ENCODE results near the gene ZFR2.
A peak's percentile ranks its signal among the peaks of the same experiment; 100 is the strongest.

The ZFR2 gene

DNA sequence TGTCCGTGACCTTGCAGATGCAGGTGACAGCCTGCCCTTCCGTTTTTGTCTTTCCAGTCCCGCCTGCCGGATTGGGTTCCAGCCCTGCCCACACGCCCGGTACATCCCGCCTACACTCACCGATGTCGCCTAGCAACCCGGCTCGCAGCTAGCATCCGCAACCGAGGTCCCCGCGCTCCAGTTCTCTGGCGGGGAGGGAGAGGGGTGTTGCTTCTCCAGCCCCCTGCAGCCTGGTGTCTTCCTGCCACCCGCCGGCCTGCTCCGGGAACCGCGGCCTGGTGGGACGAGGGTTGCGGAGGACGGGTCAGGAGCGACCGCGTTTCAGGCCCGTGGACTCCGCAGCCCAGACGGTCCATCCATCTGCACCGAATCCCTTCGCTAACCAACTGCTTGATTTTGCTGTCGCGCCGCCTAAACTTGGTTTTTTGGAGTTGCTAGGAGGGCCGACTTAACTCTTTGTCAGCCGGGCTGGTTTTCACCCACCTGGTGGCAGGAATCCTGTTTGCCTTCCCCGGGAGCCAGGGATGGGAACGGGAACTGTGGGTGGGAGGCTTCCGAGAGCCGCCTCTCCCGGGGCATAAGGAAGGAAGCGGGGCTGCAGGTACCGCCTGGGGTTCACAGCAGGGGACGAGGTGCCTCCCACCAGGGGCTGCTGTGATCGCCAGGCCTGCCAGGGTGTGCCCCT lies 67.3 kb downstream of the ZFR2 start:
- no peak overlapping the region for H3K9ac ChIP-seq (ENCODE audit: low read length)
- H3K79me1 ChIP-seq (replicated peaks; ENCODE audit: low read length, poor library complexity, severe bottlenecking), result no peaks in the 10 kb centered on the region
- WGBS, result 7% methylated on average over 43 of the region's 46 CpGs
- no peak overlapping the region for H3K14ac ChIP-seq (ENCODE audit: low read length in 2 of 2)
- H2BK120ac ChIP-seq (ENCODE audit: low read depth, low read length), result no peak overlapping the region
- H4K8ac ChIP-seq (ENCODE audit: low read length), result no peak overlapping the region
- H3K4me2 ChIP-seq (ENCODE audit: low read length, poor library complexity, severe bottlenecking), result no peak overlapping the region
- H3K27me3 ChIP-seq (ENCODE audit: control insufficient read depth in 1 of 2, insufficient read depth in 1 of 2, low read length in 2 of 2), result peaks cover 40 to 49% of the 10 kb centered on the region in 2 experiments
- peaks cover 8% of the 10 kb centered on the region for H3K4me1 ChIP-seq (ENCODE audit: control insufficient read depth, insufficient read depth, low read depth, low read length)
- H3K4ac ChIP-seq (ENCODE audit: low read depth in 1 of 2, low read length in 2 of 2), result no peak overlapping the region
- H2BK12ac ChIP-seq (ENCODE audit: low read length in 2 of 2), result no peak overlapping the region
- H2AFZ ChIP-seq (ENCODE audit: low read depth, low read length), result no peak overlapping the region
- no peak overlapping the region for H3K18ac ChIP-seq (ENCODE audit: low read depth in 1 of 2, low read length in 2 of 2)
- no peak overlapping the region for H2BK15ac ChIP-seq (ENCODE audit: low read depth, poor library complexity, severe bottlenecking)
- no peak overlapping the region for H4K91ac ChIP-seq (ENCODE audit: low read length)
- H3K36me3 ChIP-seq (ENCODE audit: control insufficient read depth in 1 of 2, insufficient read depth in 2 of 2, low read depth in 1 of 2, low read length in 2 of 2), result no peaks in the 10 kb centered on the region
- H2AK5ac ChIP-seq (ENCODE audit: low read length, severe bottlenecking), result no peak overlapping the region
- peaks cover 5% of the 10 kb centered on the region for H3K9me3 ChIP-seq (ENCODE audit: control insufficient read depth, low read length)
- no peak for DNase-seq
- H3K4me3 ChIP-seq (ENCODE audit: insufficient read depth in 1 of 2, low read depth in 1 of 2, low read length in 2 of 2), result peak overlapping the region in 1 of 2 experiments; percentile 49
- no peak overlapping the region for H3K27ac ChIP-seq (ENCODE audit: low read length, poor library complexity, severe bottlenecking)
- H2BK5ac ChIP-seq (ENCODE audit: low read depth, low read length, poor library complexity, severe bottlenecking), result no peak overlapping the region
- peak overlapping the region in 1 of 2 experiments; percentile 96 for H3K23ac ChIP-seq (ENCODE audit: low read length in 2 of 2)

DNA sequence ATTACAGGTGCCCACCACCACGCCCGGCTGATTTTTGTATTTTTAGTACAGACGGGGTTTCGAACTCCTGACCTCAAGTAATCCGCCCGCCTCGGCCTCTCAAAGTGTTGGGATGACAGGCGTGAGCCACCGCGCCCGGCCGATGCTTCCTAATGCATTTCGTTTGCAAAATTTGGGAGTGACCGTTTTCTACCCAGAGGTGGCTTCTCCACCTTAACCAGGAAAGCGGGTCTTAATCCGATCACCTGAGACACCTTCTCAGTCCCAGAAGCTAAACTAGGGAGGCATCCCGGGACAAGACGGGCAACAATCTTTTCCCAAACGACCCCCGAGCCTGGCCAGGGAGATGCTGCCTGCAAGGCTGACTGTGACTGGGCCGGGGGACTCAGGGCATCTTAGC lies 67.8 kb downstream of the ZFR2 start:
- H3K4me1 ChIP-seq (ENCODE audit: control insufficient read depth, insufficient read depth, low read depth, low read length), result peaks cover 8% of the 10 kb centered on the region
- no peak overlapping the region for H4K91ac ChIP-seq (ENCODE audit: low read length)
- no peak overlapping the region for H2AFZ ChIP-seq (ENCODE audit: low read depth, low read length)
- no peak overlapping the region for H2AK5ac ChIP-seq (ENCODE audit: low read length, severe bottlenecking)
- H3K18ac ChIP-seq (ENCODE audit: low read depth in 1 of 2, low read length in 2 of 2), result no peak overlapping the region
- H3K27me3 ChIP-seq (ENCODE audit: control insufficient read depth in 1 of 2, insufficient read depth in 1 of 2, low read length in 2 of 2), result peaks cover 40 to 49% of the 10 kb centered on the region in 2 experiments
- no peak overlapping the region for H3K27ac ChIP-seq (ENCODE audit: low read length, poor library complexity, severe bottlenecking)
- peak overlapping the region in 1 of 2 experiments; percentile 49 for H3K4me3 ChIP-seq (ENCODE audit: insufficient read depth in 1 of 2, low read depth in 1 of 2, low read length in 2 of 2)
- H2BK120ac ChIP-seq (ENCODE audit: low read depth, low read length), result no peak overlapping the region
- no peaks in the 10 kb centered on the region for H3K36me3 ChIP-seq (ENCODE audit: control insufficient read depth in 1 of 2, insufficient read depth in 2 of 2, low read depth in 1 of 2, low read length in 2 of 2)
- no peaks in the 10 kb centered on the region for H3K79me1 ChIP-seq (replicated peaks; ENCODE audit: low read length, poor library complexity, severe bottlenecking)
- whole genome bisulfite sequencing, result 69% methylated on average over 21 of the region's 21 CpGs
- H2BK5ac ChIP-seq (ENCODE audit: low read depth, low read length, poor library complexity, severe bottlenecking), result no peak overlapping the region
- no peak overlapping the region for H3K4me2 ChIP-seq (ENCODE audit: low read length, poor library complexity, severe bottlenecking)
- peaks cover 10% of the 10 kb centered on the region for H3K9me3 ChIP-seq (ENCODE audit: control insufficient read depth, low read length)
- no peak overlapping the region for H2BK15ac ChIP-seq (ENCODE audit: low read depth, poor library complexity, severe bottlenecking)
- DNase-seq, result no peak
- no peak overlapping the region for H4K8ac ChIP-seq (ENCODE audit: low read length)
- no peak overlapping the region for H3K9ac ChIP-seq (ENCODE audit: low read length)
- no peak overlapping the region for H2BK12ac ChIP-seq (ENCODE audit: low read length in 2 of 2)
- no peak overlapping the region for H3K4ac ChIP-seq (ENCODE audit: low read depth in 1 of 2, low read length in 2 of 2)
- H3K23ac ChIP-seq (ENCODE audit: low read length in 2 of 2), result no peak overlapping the region
- no peak overlapping the region for H3K14ac ChIP-seq (ENCODE audit: low read length in 2 of 2)

DNA sequence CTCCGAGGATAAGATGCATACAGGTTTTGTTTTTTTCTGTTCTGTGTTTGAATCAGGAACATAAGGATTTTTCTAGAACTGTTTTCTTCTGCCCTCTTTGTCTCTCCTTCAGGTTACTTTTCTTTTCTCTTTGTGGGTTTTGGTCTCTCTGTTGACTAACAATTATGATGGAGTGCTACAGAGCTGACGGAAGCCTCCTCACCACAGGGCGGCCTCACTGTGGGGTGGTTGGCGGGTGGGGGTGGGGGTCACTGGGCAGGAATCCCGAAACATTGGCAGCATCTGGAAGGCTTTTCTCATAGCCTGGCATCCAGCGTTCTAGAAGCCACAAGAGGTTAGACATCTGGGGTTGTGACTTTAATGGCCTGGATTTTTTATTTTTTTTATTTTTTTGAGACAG lies 70.7 kb downstream of the ZFR2 start:
- no peak for DNase-seq

DNA sequence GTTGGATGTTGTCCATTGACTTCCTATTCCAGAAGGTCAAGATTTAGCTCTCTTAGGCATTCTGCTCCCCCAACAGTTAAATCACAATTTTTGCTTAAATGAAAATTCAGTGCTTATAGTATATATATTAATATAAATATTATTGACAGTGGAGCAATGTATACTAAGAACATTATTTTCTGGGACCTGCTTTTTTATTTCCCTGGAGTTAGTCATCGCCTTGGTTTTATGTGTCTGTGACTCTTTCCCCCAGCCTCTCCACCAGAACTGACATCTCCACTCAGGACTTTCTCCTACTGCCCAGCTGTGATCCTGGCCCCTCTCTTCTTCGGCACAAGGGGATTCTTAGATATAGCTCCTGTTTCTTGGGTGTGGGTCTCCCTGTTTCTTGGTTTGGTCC lies 72.5 kb downstream of the ZFR2 start:
- Histone ChIP-seq H2BK5ac (ENCODE audit: low read depth, low read length, poor library complexity, severe bottlenecking) (no peak overlapping the region), H3K18ac (ENCODE audit: low read depth in 1 of 2, low read length in 2 of 2) (no peak overlapping the region), H3K4me1 (ENCODE audit: control insufficient read depth, insufficient read depth, low read depth, low read length) (peaks cover 2% of the 10 kb centered on the region), H2AFZ (ENCODE audit: low read depth, low read length) (no peak overlapping the region), H3K79me1 (replicated peaks; ENCODE audit: low read length, poor library complexity, severe bottlenecking) (no peaks in the 10 kb centered on the region), H2AK5ac (ENCODE audit: low read length, severe bottlenecking) (no peak overlapping the region), H3K4me3 (ENCODE audit: insufficient read depth in 1 of 2, low read depth in 1 of 2, low read length in 2 of 2) (no peak overlapping the region), H3K4ac (ENCODE audit: low read depth in 1 of 2, low read length in 2 of 2) (no peak overlapping the region), H4K8ac (ENCODE audit: low read length) (no peak overlapping the region), H3K23ac (ENCODE audit: low read length in 2 of 2) (no peak overlapping the region), H4K91ac (ENCODE audit: low read length) (no peak overlapping the region), H3K9ac (ENCODE audit: low read length) (no peak overlapping the region), H3K27me3 (ENCODE audit: control insufficient read depth in 1 of 2, insufficient read depth in 1 of 2, low read length in 2 of 2) (peaks cover 16 to 20% of the 10 kb centered on the region in 2 experiments), H3K14ac (ENCODE audit: low read length in 2 of 2) (no peak overlapping the region), H3K4me2 (ENCODE audit: low read length, poor library complexity, severe bottlenecking) (no peak overlapping the region), H2BK12ac (ENCODE audit: low read length in 2 of 2) (no peak overlapping the region), H2BK120ac (ENCODE audit: low read depth, low read length) (no peak overlapping the region), H2BK15ac (ENCODE audit: low read depth, poor library complexity, severe bottlenecking) (no peak overlapping the region), H3K9me3 (ENCODE audit: control insufficient read depth, low read length) (peaks cover 11% of the 10 kb centered on the region), H3K36me3 (ENCODE audit: control insufficient read depth in 1 of 2, insufficient read depth in 2 of 2, low read depth in 1 of 2, low read length in 2 of 2) (no peaks in the 10 kb centered on the region), H3K27ac (ENCODE audit: low read length, poor library complexity, severe bottlenecking) (no peak overlapping the region)
- DNase-seq, result no peak
- 92% methylated on average over 2 of the region's 2 CpGs for WGBS

More for the DNA sequence above, 70.7 kb downstream of the ZFR2 start:
- no peaks in the 10 kb centered on the region for H3K79me1 ChIP-seq (replicated peaks; ENCODE audit: low read length, poor library complexity, severe bottlenecking)
- H3K23ac ChIP-seq (ENCODE audit: low read length in 2 of 2), result no peak overlapping the region
- peaks cover 11% of the 10 kb centered on the region for H3K9me3 ChIP-seq (ENCODE audit: control insufficient read depth, low read length)
- H2BK12ac ChIP-seq (ENCODE audit: low read length in 2 of 2), result no peak overlapping the region
- no peak overlapping the region for H2AFZ ChIP-seq (ENCODE audit: low read depth, low read length)
- H3K4me2 ChIP-seq (ENCODE audit: low read length, poor library complexity, severe bottlenecking), result no peak overlapping the region
- H2AK5ac ChIP-seq (ENCODE audit: low read length, severe bottlenecking), result no peak overlapping the region
- H3K27me3 ChIP-seq (ENCODE audit: control insufficient read depth in 1 of 2, insufficient read depth in 1 of 2, low read length in 2 of 2), result peaks cover 34% of the 10 kb centered on the region in 2 experiments
- no peak overlapping the region for H2BK5ac ChIP-seq (ENCODE audit: low read depth, low read length, poor library complexity, severe bottlenecking)
- no peaks in the 10 kb centered on the region for H3K36me3 ChIP-seq (ENCODE audit: control insufficient read depth in 1 of 2, insufficient read depth in 2 of 2, low read depth in 1 of 2, low read length in 2 of 2)
- H3K4me3 ChIP-seq (ENCODE audit: insufficient read depth in 1 of 2, low read depth in 1 of 2, low read length in 2 of 2), result no peak overlapping the region
- 57% methylated on average over 5 of the region's 6 CpGs for WGBS
- H3K4me1 ChIP-seq (ENCODE audit: control insufficient read depth, insufficient read depth, low read depth, low read length), result peaks cover 8% of the 10 kb centered on the region
- no peak overlapping the region for H3K18ac ChIP-seq (ENCODE audit: low read depth in 1 of 2, low read length in 2 of 2)
- no peak overlapping the region for H2BK15ac ChIP-seq (ENCODE audit: low read depth, poor library complexity, severe bottlenecking)
- no peak overlapping the region for H3K27ac ChIP-seq (ENCODE audit: low read length, poor library complexity, severe bottlenecking)
- H3K4ac ChIP-seq (ENCODE audit: low read depth in 1 of 2, low read length in 2 of 2), result no peak overlapping the region
- no peak overlapping the region for H4K8ac ChIP-seq (ENCODE audit: low read length)
- no peak overlapping the region for H3K9ac ChIP-seq (ENCODE audit: low read length)
- H2BK120ac ChIP-seq (ENCODE audit: low read depth, low read length), result no peak overlapping the region
- H4K91ac ChIP-seq (ENCODE audit: low read length), result no peak overlapping the region
- H3K14ac ChIP-seq (ENCODE audit: low read length in 2 of 2), result no peak overlapping the region

Measured in mesenchymal stem cell (in vitro differentiated cells and primary cell).